Caco-2 (cell line): ENCODE data around the gene C1orf167. TPM values are rescaled to one million over a fixed set of nuclear protein-coding genes. Genes with fewer than 3 reads are reported as not detected.

Experiments
- BruUV-seq: library from RNA; stranded (reverse); fragments of 400-500 nt; replicated peaks from 2 replicates; lab custom pipeline; 2021; lab: Mats Ljungman, UMichigan
- CTCF ChIA-PET: fragments of 300-600 bp; sonication (Branson Sonifier 250); formaldehyde crosslinking; loops from one replicate; lab custom pipeline; 2022; ENCODE audit warnings: antibody characterized with exemption; lab: Charles Lee
- POLR2A ChIA-PET: fragments of 300-600 bp; sonication (Branson Sonifier 250); formaldehyde crosslinking; loops from one replicate; lab custom pipeline; 2022; ENCODE audit warnings: antibody characterized with exemption; lab: Charles Lee
- DNase-seq, 2 experiments: peaks; one replicate each; pipeline versions ENCODE4 v3.0.0 to v3.0.0-alpha.2; 2020 to 2022
- H3K27me3 ChIP-seq: replicated peaks from 2 replicates; pipeline ENCODE4 v1.6.0; 2011; ENCODE audit warnings: low read length; ENCODE audit not compliant: control insufficient read depth, insufficient read depth
- H3K36me3 ChIP-seq: 2 replicates; pipeline ENCODE4 v1.5.1; 2011; ENCODE audit warnings: low read length; ENCODE audit not compliant: control insufficient read depth, insufficient read depth
- H3K4me1 ChIP-seq: fragments of 250-450 bp; sonication (Bioruptor Pico); 2 replicates; pipeline ENCODE4 v1.5.1; 2020; ENCODE audit warnings: mild to moderate bottlenecking
- H3K4me3 ChIP-seq: 2 replicates; pipeline ENCODE4 v1.5.1; 2011; ENCODE audit warnings: low read depth, mild to moderate bottlenecking, control low read depth, low read length
- H3K9me3 ChIP-seq: fragments of 250-450 bp; sonication (Bioruptor Pico); 2 replicates; pipeline ENCODE4 v1.5.1; 2020; ENCODE audit warnings: mild to moderate bottlenecking, moderate library complexity
- H3K27ac Mint-ChIP-seq: one replicate; pipeline ENCODE4 v1.8.0; 2022; ENCODE audit warnings: mixed read lengths; ENCODE audit not compliant: unreplicated experiment
- H3K27me3 Mint-ChIP-seq: one replicate; pipeline ENCODE4 v1.8.0; 2022; ENCODE audit warnings: mixed read lengths; ENCODE audit not compliant: insufficient read depth, unreplicated experiment
- H3K36me3 Mint-ChIP-seq: one replicate; pipeline ENCODE4 v1.8.0; 2022; ENCODE audit warnings: mild to moderate bottlenecking, mixed read lengths; ENCODE audit not compliant: insufficient read depth, unreplicated experiment
- H3K4me1 Mint-ChIP-seq: one replicate; pipeline ENCODE4 v1.8.0; 2022; ENCODE audit warnings: low read depth, mixed read lengths; ENCODE audit not compliant: unreplicated experiment
- H3K4me3 Mint-ChIP-seq: one replicate; pipeline ENCODE4 v1.8.0; 2022; ENCODE audit warnings: mild to moderate bottlenecking, moderate library complexity, mixed read lengths; ENCODE audit not compliant: unreplicated experiment
- H3K9me3 Mint-ChIP-seq: one replicate; pipeline ENCODE4 v1.8.0; 2022; ENCODE audit warnings: mixed read lengths; ENCODE audit not compliant: unreplicated experiment
- CTCF ChIP-seq, 2 experiments: fragments of 200-600 bp in 1 of 2; IDR thresholded peaks; 1 replicate in 1 of 2; 2 replicates in 1 of 2; pipeline versions ENCODE4 v1.5.1 to v1.8.0; 2011 to 2022; ENCODE audit warnings: antibody characterized with exemption in 1 of 2, control low read depth in 1 of 2, inconsistent platforms in 1 of 2, low read depth in 1 of 2, low read length in 1 of 2, mild to moderate bottlenecking in 1 of 2, moderate library complexity in 1 of 2; ENCODE audit not compliant: insufficient read depth in 1 of 2, severe bottlenecking in 1 of 2, unreplicated experiment in 1 of 2
- intact Hi-C: fragments of 100-400 bp; cut with micrococcal nuclease; formaldehyde crosslinking; loops from one replicate; pipeline ENCODE4 v1.10.0; 2022; ENCODE audit not compliant: unreplicated experiment
- total RNA-seq: library from RNA; stranded (reverse); gene quantifications from 2 replicates; pipeline ENCODE4 v1.2.3, GENCODE V29; 2022

The C1orf167 gene
- total RNA-seq, 1 experiment from 2014 or later: 0.64 TPM

GRCh38 chr1:11790880-11791715 lies 29.1 kb downstream of the C1orf167 start:
- peaks cover 38% of the 10 kb centered on the region for H3K4me1 ChIP-seq
- intact Hi-C loops: no loop called here
- TF ChIP-seq CTCF (IDR thresholded peaks at IDR 0.05; ENCODE audit: insufficient read depth in 1 of 2, low read depth in 1 of 2, low read length in 1 of 2, severe bottlenecking in 1 of 2, unreplicated experiment in 1 of 2): no peak
- no TSS peak for BruUV-seq
- H3K36me3 ChIP-seq: no peaks in the 10 kb centered on the region; the same call in 1 of the 2 replicates
- ChIA-PET CTCF (interaction anchor here (1.2 kb wide), 1 partner anchor 45 kb away, joined by 3 read pairs; no protein-coding TSS in a partner anchor), POLR2A (no interaction called here)
- no peak overlapping the region for H3K4me3 ChIP-seq
- Mint-ChIP-seq H3K36me3 (peaks cover 21% of the 10 kb centered on the region), H3K27ac (peak overlapping the region; percentile 84), H3K9me3 (no peaks in the 10 kb centered on the region), H3K27me3 (no peaks in the 10 kb centered on the region), H3K4me3 (no peak overlapping the region), H3K4me1 (peaks cover 25% of the 10 kb centered on the region)
- no peak for DNase-seq
- H3K27me3 ChIP-seq: no peaks in the 10 kb centered on the region
- no peaks in the 10 kb centered on the region for H3K9me3 ChIP-seq

- peak in 1 of 2 experiments; percentile 20 for DNase-seq
- H3K4me3 ChIP-seq: no peak overlapping the region
- peaks cover 25% of the 10 kb centered on the region for H3K4me1 Mint-ChIP-seq
- ChIA-PET POLR2A (interaction anchor here (0.8 to 1.2 kb wide), 2 partner anchors 116 to 118 kb away, joined by 3 to 9 read pairs; no protein-coding TSS in a partner anchor), CTCF (interaction anchor here (1.2 kb wide), 1 partner anchor 44 kb away, joined by 3 read pairs; no protein-coding TSS in a partner anchor)
- no peak overlapping the region for H3K4me3 Mint-ChIP-seq
- BruUV-seq: no TSS peak
- H3K36me3 ChIP-seq: peaks cover 1% of the 10 kb centered on the region; the same call in 1 of the 2 replicates
- H3K4me1 ChIP-seq: peaks cover 33% of the 10 kb centered on the region
- no peaks in the 10 kb centered on the region for H3K27me3 Mint-ChIP-seq
- peak overlapping the region; percentile 84 for H3K27ac Mint-ChIP-seq
- intact Hi-C loops: loop anchor here (1.0 kb wide), 1 partner anchor 11 kb away; no protein-coding TSS in a partner anchor
- H3K9me3 Mint-ChIP-seq: no peaks in the 10 kb centered on the region
- peaks cover 16% of the 10 kb centered on the region for H3K36me3 Mint-ChIP-seq
- no peaks in the 10 kb centered on the region for H3K9me3 ChIP-seq
- no peak for TF ChIP-seq CTCF (IDR thresholded peaks at IDR 0.05; ENCODE audit: insufficient read depth in 1 of 2, low read depth in 1 of 2, low read length in 1 of 2, severe bottlenecking in 1 of 2, unreplicated experiment in 1 of 2)
- H3K27me3 ChIP-seq: no peaks in the 10 kb centered on the region
These were observed 30.1 kb downstream of the C1orf167 start for GRCh38 chr1:11792106-11792505.

GRCh38 chr1:11793819-11794218 lies 31.8 kb downstream of the C1orf167 start:
- Mint-ChIP-seq H3K4me1 (peaks cover 25% of the 10 kb centered on the region), H3K4me3 (no peak overlapping the region), H3K36me3 (peaks cover 14% of the 10 kb centered on the region), H3K9me3 (no peaks in the 10 kb centered on the region), H3K27me3 (no peaks in the 10 kb centered on the region), H3K27ac (no peak overlapping the region)
- POLR2A ChIA-PET: interaction anchor here (0.5 to 1.0 kb wide), 2 partner anchors 12 to 18 kb away, joined by 3 read pairs; partner anchors contain the start of genes CLCN6 and MTHFR
- Histone ChIP-seq H3K9me3 (no peaks in the 10 kb centered on the region), H3K4me1 (peaks cover 19% of the 10 kb centered on the region), H3K27me3 (no peaks in the 10 kb centered on the region), H3K36me3 (peaks cover 1% of the 10 kb centered on the region; the same call in 1 of the 2 replicates), H3K4me3 (no peak overlapping the region)
- TF ChIP-seq CTCF (IDR thresholded peaks at IDR 0.05; ENCODE audit: insufficient read depth in 1 of 2, low read depth in 1 of 2, low read length in 1 of 2, severe bottlenecking in 1 of 2, unreplicated experiment in 1 of 2): no peak
- intact Hi-C loops: no loop called here
- BruUV-seq: no TSS peak
- CTCF ChIA-PET: no interaction called here
- no peak for DNase-seq
